G401 (cell line): Measurements from ENCODE around the gene RASSF3. TPM values are rescaled to one million over a fixed set of nuclear protein-coding genes. Genes with fewer than 3 reads are reported as not detected.

Source experiments
- DNase-seq: peaks from one replicate; pipeline ENCODE4 v3.0.0-alpha.2; 2015; ENCODE audit warnings: low spot score
- in situ Hi-C: cut with HindIII; loops from 2 replicates; pipeline ENCODE4 v1.10.0; 2016; ENCODE audit warnings: low sequenced_read_pairs, mixed read lengths
- total RNA-seq: library from RNA; depleted of rRNA; stranded (reverse); fragments of >200 nt; shearing (Covaris generic); gene quantifications from 2 replicates; pipeline ENCODE4 v1.2.3, GENCODE V29; 2014; rRNA removed

RASSF3 gene
- total RNA-seq, 1 experiment from 2014 or later, result 43.4 TPM

DNA sequence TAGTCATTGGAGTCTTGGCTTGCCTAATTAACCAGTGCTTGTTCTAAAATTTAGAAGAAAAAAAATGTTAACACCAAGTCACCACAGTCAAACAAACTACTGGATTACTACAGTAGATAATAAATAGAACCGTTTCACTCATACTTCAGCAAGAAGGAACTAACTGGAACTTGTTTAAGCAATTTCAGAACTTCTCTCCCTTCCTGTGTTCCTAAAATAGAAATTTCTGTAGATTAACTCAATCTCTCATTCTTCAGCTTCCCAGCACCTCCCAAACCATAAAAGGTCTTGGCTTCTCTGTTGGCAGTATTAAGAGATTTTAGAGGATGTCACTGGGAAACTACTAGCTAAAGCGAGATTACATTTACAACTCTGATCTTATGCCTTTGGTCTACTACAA, 130.4 kb downstream of the RASSF3 start:
- in situ Hi-C loops, result no loop called here
- DNase-seq, result no peak

DNA sequence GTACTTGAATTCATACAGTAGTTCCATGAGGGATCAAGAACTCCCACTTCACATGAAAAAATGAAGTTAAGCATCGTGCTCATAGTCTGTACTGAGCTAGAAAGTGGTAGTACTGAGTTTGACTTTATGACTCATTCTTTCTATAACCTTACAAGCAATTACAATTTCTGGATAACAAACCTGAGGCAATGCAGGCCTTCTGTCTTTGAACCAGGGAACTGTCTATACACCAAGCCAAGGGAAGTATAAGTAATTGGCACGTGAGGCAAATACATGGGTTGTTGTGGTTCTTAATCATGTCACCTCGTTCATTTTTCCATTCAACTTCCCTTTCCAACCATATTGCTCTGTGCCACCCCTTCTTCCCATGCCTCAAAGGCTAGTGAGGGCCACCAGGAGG, 132.1 kb downstream of the RASSF3 start:
- no peak for DNase-seq
- in situ Hi-C loops, result no loop called here

- DNase-seq, result no peak
- in situ Hi-C loops, result no loop called here
These were observed 132.9 kb downstream of the RASSF3 start for GRCh38 chr12:64743206-64743605.

DNA sequence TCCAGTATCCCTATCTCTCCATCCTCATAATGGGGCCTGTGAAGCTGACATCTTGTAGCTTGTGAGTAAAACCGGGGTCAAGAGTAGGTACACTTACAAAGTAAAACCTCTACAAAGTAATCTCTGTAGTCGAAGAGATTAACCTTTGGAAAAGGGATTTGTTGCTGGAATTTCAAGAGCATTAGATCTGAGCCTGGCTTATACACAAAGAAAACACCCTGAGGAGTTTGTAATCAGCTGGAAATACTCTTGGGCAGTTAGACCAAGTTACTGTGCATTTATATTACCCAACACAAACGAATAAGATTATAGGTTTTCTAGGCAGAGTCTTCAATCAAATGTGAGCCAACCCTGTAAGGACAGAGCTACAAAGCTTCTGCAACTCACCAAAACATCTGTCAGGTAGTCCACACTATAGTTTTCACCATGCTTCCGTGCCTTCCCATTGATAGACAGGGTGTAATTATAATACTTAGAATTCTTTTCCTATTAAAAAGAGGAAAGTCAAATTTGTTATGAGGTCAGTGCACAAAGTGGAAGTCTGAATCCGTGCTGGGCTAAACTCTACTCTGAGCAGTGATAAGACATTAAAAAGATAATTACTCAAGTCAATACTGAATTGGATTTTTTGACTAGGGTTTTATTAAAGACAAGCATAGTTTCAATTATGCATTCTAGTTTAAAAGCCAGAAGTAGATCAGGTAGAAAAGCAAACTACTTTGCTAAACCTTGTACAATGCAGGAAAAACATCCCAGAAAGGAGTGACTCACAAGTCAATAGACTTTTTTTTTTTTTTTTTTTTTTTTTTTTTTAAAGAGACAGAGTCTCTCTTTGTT, 134.3 kb downstream of the RASSF3 start:
- in situ Hi-C loops, result no loop called here
- no peak for DNase-seq

DNA sequence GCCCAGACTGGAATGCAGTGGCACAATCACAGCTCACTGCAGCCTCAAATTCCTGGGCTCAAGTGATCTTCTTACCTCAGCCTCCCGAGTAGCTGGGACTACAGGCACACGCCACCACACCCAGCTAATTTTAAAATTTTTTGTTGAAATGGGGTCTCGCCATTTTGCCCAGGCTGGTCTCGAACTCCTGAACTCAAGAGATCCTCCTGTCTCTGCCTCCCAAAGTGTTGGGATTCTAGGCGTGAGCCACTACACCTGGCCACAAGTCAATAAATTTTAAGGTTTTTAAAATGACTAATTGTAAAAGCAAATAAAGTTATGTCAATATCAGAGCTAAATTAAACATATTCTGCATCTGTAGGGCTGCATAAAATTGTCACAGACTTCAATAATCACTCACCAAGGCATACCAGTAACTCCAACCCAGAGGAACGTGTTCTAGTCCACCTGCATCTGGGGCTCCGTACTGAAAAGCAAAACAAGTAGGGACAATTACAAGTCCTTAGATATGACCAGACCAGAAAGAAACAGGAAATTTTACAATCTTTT, 135.0 kb downstream of the RASSF3 start:
- DNase-seq, result no peak
- in situ Hi-C loops, result no loop called here

DNA sequence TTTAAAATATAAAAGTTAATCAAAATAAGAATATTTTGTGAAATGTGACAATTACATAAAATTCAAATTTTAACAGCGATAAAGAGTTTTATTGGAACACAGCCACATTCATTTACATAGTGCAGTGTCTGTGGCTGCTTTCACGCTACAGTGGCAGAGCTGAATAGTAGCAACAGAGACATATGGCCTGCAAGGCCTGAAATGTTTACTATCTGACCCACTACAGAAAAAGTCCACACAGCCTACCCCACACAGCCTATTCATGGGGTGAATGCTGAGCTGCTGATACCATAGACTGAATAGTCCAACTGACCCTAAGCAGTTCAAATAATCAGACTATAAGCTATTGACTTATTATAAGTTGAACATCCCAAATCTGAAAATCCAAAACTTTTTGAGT, 135.7 kb downstream of the RASSF3 start:
- in situ Hi-C loops, result no loop called here
- DNase-seq, result no peak

- no peak for DNase-seq
- in situ Hi-C loops, result no loop called here
These were observed 136.4 kb downstream of the RASSF3 start for GRCh38 chr12:64746663-64747062.

Other genes starting within 250 kb of the RASSF3 start
- not detected in 2 replicates for gene C12orf56, start 219.7 kb upstream of the RASSF3 start, total RNA-seq
- gene XPOT, start 206.1 kb upstream of the RASSF3 start, total RNA-seq, result 50.5 and 69.4 TPM in 2 replicates
- 26.2 and 28.6 TPM in 2 replicates for gene TBK1, start 158.4 kb upstream of the RASSF3 start, total RNA-seq
- 50.2 and 64.1 TPM in 2 replicates for gene GNS, start 148.9 kb downstream of the RASSF3 start, total RNA-seq
- gene TBC1D30, start 214.2 kb downstream of the RASSF3 start, total RNA-seq, result 11.4 and 16.0 TPM in 2 replicates